NB4 (cell line): Measurements from ENCODE around the gene SVIL.
"Not testable (repeated sequence)": the region's sequence is repeated elsewhere in the genome, so short reads cannot be mapped to it uniquely, and the experiment has no call there.

Experiments
- DNase-seq: peaks from one replicate; pipeline ENCODE4 v3.0.0; 2010; ENCODE audit warnings: low read depth
- H3K4me3 ChIP-seq: one replicate; pipeline ENCODE4 v1.5.1; 2011; ENCODE audit warnings: mild to moderate bottlenecking, low read depth, low read length, moderate library complexity
- CTCF ChIP-seq: IDR thresholded peaks from one replicate; pipeline ENCODE4 v1.5.1; 2012; ENCODE audit warnings: low read depth, low read length
- MAX ChIP-seq: IDR thresholded peaks from 2 replicates; pipeline ENCODE4 v1.6.1; 2011; ENCODE audit warnings: low read depth, low read length
- MYC ChIP-seq: IDR thresholded peaks from 2 replicates; pipeline ENCODE4 v1.6.1; 2011; ENCODE audit warnings: low read depth, low read length
- POLR2A ChIP-seq: IDR thresholded peaks from 2 replicates; pipeline ENCODE4 v1.6.1; 2011; ENCODE audit warnings: mild to moderate bottlenecking; ENCODE audit not compliant: insufficient read length; ENCODE audit errors: extremely low read depth

Gene SVIL

GRCh38 chr10:29496341-29497162 is 138.2 kb downstream of the SVIL start:
- DNase-seq = peak; percentile 55

GRCh38 chr10:29495366-29495765 is 139.4 kb downstream of the SVIL start:
- TF ChIP-seq MAX (no peak), POLR2A (no peak), CTCF (no peak), MYC (no peak)
- DNase-seq = no peak
- no peak overlapping the region for H3K4me3 ChIP-seq

More at GRCh38 chr10:29496341-29497162, 138.2 kb downstream of the SVIL start:
- TF ChIP-seq CTCF (peak; percentile 77), POLR2A (no peak)
- no peak overlapping the region for H3K4me3 ChIP-seq

- DNase-seq = no peak
- no peak overlapping the region for H3K4me3 ChIP-seq
- TF ChIP-seq MYC = no peak
- TF ChIP-seq POLR2A = no peak
- no peak for TF ChIP-seq CTCF
- no peak for TF ChIP-seq MAX
These were observed 141.1 kb downstream of the SVIL start for GRCh38 chr10:29493697-29494096.

- DNase-seq = no peak
- TF ChIP-seq CTCF (no peak), POLR2A (no peak), MYC (no peak), MAX (no peak)
- no peak overlapping the region for H3K4me3 ChIP-seq
These were observed 142.0 kb downstream of the SVIL start for GRCh38 chr10:29492774-29493173.

GRCh38 chr10:29491918-29492317 is 142.9 kb downstream of the SVIL start:
- TF ChIP-seq POLR2A (no peak), MAX (no peak), CTCF (no peak), MYC (no peak)
- H3K4me3 ChIP-seq = no peak overlapping the region
- DNase-seq = no peak

GRCh38 chr10:29490781-29491280 is 143.9 kb downstream of the SVIL start:
- DNase-seq, H3K4me3 ChIP-seq: not testable (repeated sequence)

- not testable (repeated sequence) for DNase-seq, H3K4me3 ChIP-seq
These were observed 146.3 kb downstream of the SVIL start for GRCh38 chr10:29488471-29488870.

- DNase-seq, H3K4me3 ChIP-seq: not testable (repeated sequence)
These were observed 146.9 kb downstream of the SVIL start for GRCh38 chr10:29487884-29488266.

GRCh38 chr10:29487032-29487883 is 147.5 kb downstream of the SVIL start:
- H3K4me3 ChIP-seq = not testable (repeated sequence)
- DNase-seq = peak; percentile 50
